ENCODE results near the gene ACOT11. TPM values are rescaled to one million over a fixed set of nuclear protein-coding genes. Genes with fewer than 3 reads are reported as not detected.

ACOT11 gene
- total and polyA plus RNA-seq, 10 of the 15 experiments (the other 5 are each of a cell fraction or from before 2014, with no cell fraction given) = 0.04 to 0.85 (median 0.39) TPM; not detected in 1

- H4K20me1 ChIP-seq (ENCODE audit: control insufficient read depth, insufficient read depth) = no peaks in the 10 kb centered on the region
- ChIA-PET POLR2A (no interaction called here), CTCF (no interaction called here), SMC1A (ENCODE audit: uncharacterized antibody, unreplicated experiment) (no interaction called here), RAD21 (ENCODE audit: unreplicated experiment) (no interaction called here)
- no peaks in the 10 kb centered on the region for H3K27me3 ChIP-seq (replicated peaks in 1 of 2; ENCODE audit: control insufficient read depth in 2 of 2, insufficient read depth in 2 of 2, low read length in 1 of 2)
- no peaks in the 10 kb centered on the region for H3K79me2 ChIP-seq (ENCODE audit: control insufficient read depth, insufficient read depth, low read length)
- H3K4me1 ChIP-seq (ENCODE audit: control insufficient read depth, insufficient read depth, low read length) = no peaks in the 10 kb centered on the region
- no peak overlapping the region for H3K4me2 ChIP-seq (ENCODE audit: control insufficient read depth, insufficient read depth)
- DNase-seq (ENCODE audit: low read depth, low spot score) = no peak
- intact Hi-C loops (cut with micrococcal nuclease; ENCODE audit: unreplicated experiment) = no loop called here
- no peak for FAIRE-seq
- H3K9me3 ChIP-seq (replicated peaks; ENCODE audit: control insufficient read depth, insufficient read depth, low read length) = no peaks in the 10 kb centered on the region
- H2AFZ ChIP-seq (ENCODE audit: control insufficient read depth, low read depth, low read length) = no peak overlapping the region
- TF ChIP-seq ZNF687 (IDR thresholded peaks at IDR 0.05) = no peak
- no peak for TF ChIP-seq LARP7 (IDR thresholded peaks at IDR 0.05)
- TF ChIP-seq PAX8 (IDR thresholded peaks at IDR 0.05) = no peak
- TF ChIP-seq HDGF (IDR thresholded peaks at IDR 0.05) = no peak
- no peak for TF ChIP-seq STAT1 (conservative IDR thresholded peaks at IDR 0.05)
- TF ChIP-seq POLR2AphosphoS2 (IDR thresholded peaks at IDR 0.05; ENCODE audit: low read depth, low read length) = no peak
- no peak for TF ChIP-seq SUZ12 (IDR thresholded peaks at IDR 0.05; ENCODE audit: unreplicated experiment)
- no peak for TF ChIP-seq GATAD2B (conservative IDR thresholded peaks at IDR 0.05; ENCODE audit: low read depth)
- no peak for TF ChIP-seq EZH2 (IDR thresholded peaks at IDR 0.05; ENCODE audit: borderline replicate concordance, control insufficient read depth, low read depth, low read length)
- TF ChIP-seq HCFC1 (IDR thresholded peaks at IDR 0.05; ENCODE audit: low read length) = no peak
- no peak for TF ChIP-seq EGR1 (IDR thresholded peaks at IDR 0.05; ENCODE audit: borderline replicate concordance in 1 of 2, low read depth in 2 of 2, low read length in 2 of 2)
- in situ Hi-C loops (cut with MboI) = no loop called here
- no peak overlapping the region for H3K27ac ChIP-seq (ENCODE audit: control insufficient read depth, insufficient read depth)
- WGBS (ENCODE audit: insufficient coverage, insufficient replicate concordance, low lambda C conversion rate, missing lambda C conversion rate) = 52% methylated on average over 5 of the region's 5 CpGs
- no peak overlapping the region for H3K9ac ChIP-seq (ENCODE audit: control insufficient read depth, insufficient read depth, low read length)
- BruUV-seq (replicated peaks) = no TSS peak
- H3K36me3 ChIP-seq (ENCODE audit: control insufficient read depth in 2 of 2, insufficient read depth in 2 of 2, low read length in 1 of 2) = no peaks in the 10 kb centered on the region
- no peak overlapping the region for H3K4me3 ChIP-seq
- ATAC-seq = peak; percentile 62
Observed at GRCh38 chr1:54581621-54582035, 33.6 kb downstream of the ACOT11 start.
